Suprapubic skin (tissue), 4 donors: Measurements from ENCODE around the gene PEPD.

Experiments used
- POLR2A ChIP-seq, 2 donors: fragments of 450-650 bp; IDR thresholded peaks; one replicate each; pipeline ENCODE4 v1.6.1; 2017; ENCODE audit warnings: antibody characterized with exemption in 2 of 2, mild to moderate bottlenecking in 2 of 2, moderate library complexity in 2 of 2
- POLR2AphosphoS5 ChIP-seq, 3 donors: sonication (generic); formaldehyde crosslinking; IDR thresholded peaks; one replicate each; pipeline ENCODE4 v1.6.1; 2017; ENCODE audit warnings: antibody characterized with exemption in 3 of 3
- TF ChIP-seq, protein P1 (sequence below), 2 donors: fragments of 200-600 bp in 1 of 2; fragments of 450-650 bp in 1 of 2; sonication (generic) in 1 of 2; IDR thresholded peaks; one replicate each; pipeline ENCODE4 v1.5.1; 2016 to 2019; ENCODE audit warnings: antibody characterized with exemption in 2 of 2, mild to moderate bottlenecking in 1 of 2, moderate library complexity in 1 of 2

DNA sequence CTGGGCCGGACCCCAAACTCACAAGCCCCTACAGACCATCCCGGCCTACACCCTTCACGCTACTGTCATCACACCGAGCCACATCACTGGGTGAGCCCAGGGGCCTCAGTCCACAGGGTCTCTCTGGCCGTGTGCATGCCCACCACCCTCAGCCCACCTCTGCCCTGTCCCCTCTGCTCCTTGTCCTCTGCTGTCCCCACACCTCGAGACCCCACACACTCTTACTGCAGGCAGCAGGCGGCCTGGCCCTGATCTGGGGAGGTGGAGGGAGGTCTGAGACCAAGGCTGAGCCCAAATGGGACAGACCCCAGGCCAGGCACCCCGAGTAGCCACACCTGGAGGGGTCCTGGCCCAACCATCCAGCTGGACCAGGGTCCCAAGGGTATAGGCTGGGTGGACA, 35.2 kb downstream of the PEPD start:
- TF ChIP-seq, protein P1, sequence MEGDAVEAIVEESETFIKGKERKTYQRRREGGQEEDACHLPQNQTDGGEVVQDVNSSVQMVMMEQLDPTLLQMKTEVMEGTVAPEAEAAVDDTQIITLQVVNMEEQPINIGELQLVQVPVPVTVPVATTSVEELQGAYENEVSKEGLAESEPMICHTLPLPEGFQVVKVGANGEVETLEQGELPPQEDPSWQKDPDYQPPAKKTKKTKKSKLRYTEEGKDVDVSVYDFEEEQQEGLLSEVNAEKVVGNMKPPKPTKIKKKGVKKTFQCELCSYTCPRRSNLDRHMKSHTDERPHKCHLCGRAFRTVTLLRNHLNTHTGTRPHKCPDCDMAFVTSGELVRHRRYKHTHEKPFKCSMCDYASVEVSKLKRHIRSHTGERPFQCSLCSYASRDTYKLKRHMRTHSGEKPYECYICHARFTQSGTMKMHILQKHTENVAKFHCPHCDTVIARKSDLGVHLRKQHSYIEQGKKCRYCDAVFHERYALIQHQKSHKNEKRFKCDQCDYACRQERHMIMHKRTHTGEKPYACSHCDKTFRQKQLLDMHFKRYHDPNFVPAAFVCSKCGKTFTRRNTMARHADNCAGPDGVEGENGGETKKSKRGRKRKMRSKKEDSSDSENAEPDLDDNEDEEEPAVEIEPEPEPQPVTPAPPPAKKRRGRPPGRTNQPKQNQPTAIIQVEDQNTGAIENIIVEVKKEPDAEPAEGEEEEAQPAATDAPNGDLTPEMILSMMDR (IDR thresholded peaks at IDR 0.05) = no peak
- TF ChIP-seq POLR2A (IDR thresholded peaks at IDR 0.05) (no peak), POLR2AphosphoS5 (IDR thresholded peaks at IDR 0.05) (no peak)
